GM19099 (cell line): ENCODE data around the gene ADGRL1.

Experiments used
- POLR2A ChIP-seq: IDR thresholded peaks from 3 replicates; pipeline ENCODE4 v1.6.1; 2011; ENCODE audit warnings: low read depth; ENCODE audit not compliant: insufficient read length; ENCODE audit errors: extremely low read depth

The ADGRL1 gene

GRCh38 chr19:14161305-14161704 lies 44.7 kb downstream of the ADGRL1 start:
- no peak for TF ChIP-seq POLR2A

GRCh38 chr19:14160017-14160703 lies 45.8 kb downstream of the ADGRL1 start:
- no peak for TF ChIP-seq POLR2A

- TF ChIP-seq POLR2A, result no peak
These were observed 46.9 kb downstream of the ADGRL1 start for GRCh38 chr19:14159059-14159458.

- TF ChIP-seq POLR2A, result no peak
These were observed 47.5 kb downstream of the ADGRL1 start for GRCh38 chr19:14158276-14159023.

- TF ChIP-seq POLR2A, result no peak
These were observed 48.8 kb downstream of the ADGRL1 start for GRCh38 chr19:14156971-14157717.

GRCh38 chr19:14156122-14156521 lies 49.8 kb downstream of the ADGRL1 start:
- no peak for TF ChIP-seq POLR2A

GRCh38 chr19:14155371-14155770 lies 50.6 kb downstream of the ADGRL1 start:
- TF ChIP-seq POLR2A, result no peak

GRCh38 chr19:14152713-14153112 lies 53.3 kb downstream of the ADGRL1 start:
- TF ChIP-seq POLR2A, result no peak

- no peak for TF ChIP-seq POLR2A
These were observed 55.0 kb downstream of the ADGRL1 start for GRCh38 chr19:14150770-14151661.

GRCh38 chr19:14150041-14150769 lies 55.8 kb downstream of the ADGRL1 start:
- no peak for TF ChIP-seq POLR2A

- no peak for TF ChIP-seq POLR2A
These were observed 56.4 kb downstream of the ADGRL1 start for GRCh38 chr19:14149509-14149994.

- no peak for TF ChIP-seq POLR2A
These were observed 57.1 kb downstream of the ADGRL1 start for GRCh38 chr19:14148751-14149410.
